ENCODE measurements around the gene EPHA2. TPM values are rescaled to one million over a fixed set of nuclear protein-coding genes. Genes with fewer than 3 reads are reported as not detected.
"Not testable (repeated sequence)": the region's sequence is repeated elsewhere in the genome, so short reads cannot be mapped to it uniquely, and the experiment has no call there.

Gene EPHA2
- polyA plus RNA-seq, 2 of the 4 experiments (the other 2 are of a cell fraction): 59.3 to 93.2 TPM

DNA sequence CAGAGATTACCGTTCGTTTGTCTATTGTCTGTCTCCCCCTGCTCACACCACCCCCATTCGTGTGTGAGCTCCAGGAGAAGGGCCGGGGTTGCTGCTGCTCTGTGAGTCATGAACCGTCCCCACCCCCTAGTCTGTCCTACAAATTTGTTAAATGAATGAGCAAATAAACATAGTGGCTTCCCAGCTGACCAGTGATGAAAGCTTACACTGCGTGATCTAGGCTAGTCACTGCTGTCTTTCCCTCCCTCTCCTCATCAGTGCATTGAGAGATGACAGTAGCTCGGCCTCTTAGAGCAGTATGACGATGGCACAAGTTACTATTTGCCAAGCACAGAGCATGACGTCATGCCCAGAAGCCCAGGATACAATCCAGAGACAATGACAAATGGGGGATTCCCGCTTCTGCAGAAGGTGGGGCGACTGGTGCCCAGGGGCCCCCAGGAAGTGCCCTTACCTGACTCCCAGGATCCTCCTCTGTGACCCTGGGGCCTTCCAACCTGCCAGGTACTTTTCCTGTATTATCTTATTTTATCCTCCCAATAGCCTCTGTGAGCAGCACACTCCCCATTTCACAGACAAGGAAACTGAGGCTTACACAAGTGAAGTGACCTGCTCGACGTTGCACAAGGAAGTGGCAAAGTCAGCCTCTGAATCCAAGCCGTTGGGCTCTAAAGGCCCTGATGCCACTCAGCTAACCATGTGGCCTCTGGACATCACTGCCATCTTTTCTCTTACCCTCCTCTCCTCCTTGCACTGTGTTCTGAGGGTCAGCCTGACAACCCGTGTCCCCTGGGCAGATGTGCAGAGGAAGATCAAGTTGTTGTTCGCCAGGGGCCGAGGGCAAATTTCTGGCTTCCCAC lies 8.6 kb upstream of the EPHA2 start (continued):
- TF ChIP-seq CHD2 (IDR thresholded peaks at IDR 0.05; ENCODE audit: low read length, partially characterized antibody): no peak
- TF ChIP-seq EHMT2 (IDR thresholded peaks at IDR 0.05; ENCODE audit: low read depth): no peak
- TF ChIP-seq ZFP36 (IDR thresholded peaks at IDR 0.05; ENCODE audit: borderline replicate concordance, partially characterized antibody): no peak
- peak; percentile 70; the same call in 1 of the 2 replicates for TF ChIP-seq JUNB (IDR thresholded peaks at IDR 0.05)
- TF ChIP-seq ZNF302 (CRISPR knock-in tag; IDR thresholded peaks at IDR 0.05): no peak
- 0 out of 4 replicates have a peak, but pooled peaks of 1 of the 2 experiments have one; percentile 49 for TF ChIP-seq CEBPB (IDR thresholded peaks at IDR 0.05)
- no peak for TF ChIP-seq FOSB (CRISPR knock-in tag; IDR thresholded peaks at IDR 0.05)
- TF ChIP-seq, protein P1, sequence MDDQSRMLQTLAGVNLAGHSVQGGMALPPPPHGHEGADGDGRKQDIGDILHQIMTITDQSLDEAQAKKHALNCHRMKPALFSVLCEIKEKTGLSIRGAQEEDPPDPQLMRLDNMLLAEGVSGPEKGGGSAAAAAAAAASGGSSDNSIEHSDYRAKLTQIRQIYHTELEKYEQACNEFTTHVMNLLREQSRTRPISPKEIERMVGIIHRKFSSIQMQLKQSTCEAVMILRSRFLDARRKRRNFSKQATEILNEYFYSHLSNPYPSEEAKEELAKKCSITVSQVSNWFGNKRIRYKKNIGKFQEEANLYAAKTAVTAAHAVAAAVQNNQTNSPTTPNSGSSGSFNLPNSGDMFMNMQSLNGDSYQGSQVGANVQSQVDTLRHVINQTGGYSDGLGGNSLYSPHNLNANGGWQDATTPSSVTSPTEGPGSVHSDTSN (IDR thresholded peaks at IDR 0.05): peak; percentile 77
- TF ChIP-seq, protein P2, sequence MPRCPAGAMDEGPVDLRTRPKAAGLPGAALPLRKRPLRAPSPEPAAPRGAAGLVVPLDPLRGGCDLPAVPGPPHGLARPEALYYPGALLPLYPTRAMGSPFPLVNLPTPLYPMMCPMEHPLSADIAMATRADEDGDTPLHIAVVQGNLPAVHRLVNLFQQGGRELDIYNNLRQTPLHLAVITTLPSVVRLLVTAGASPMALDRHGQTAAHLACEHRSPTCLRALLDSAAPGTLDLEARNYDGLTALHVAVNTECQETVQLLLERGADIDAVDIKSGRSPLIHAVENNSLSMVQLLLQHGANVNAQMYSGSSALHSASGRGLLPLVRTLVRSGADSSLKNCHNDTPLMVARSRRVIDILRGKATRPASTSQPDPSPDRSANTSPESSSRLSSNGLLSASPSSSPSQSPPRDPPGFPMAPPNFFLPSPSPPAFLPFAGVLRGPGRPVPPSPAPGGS (IDR thresholded peaks at IDR 0.05): 0 out of 3 replicates have a peak, but pooled peaks have one; percentile 50

DNA sequence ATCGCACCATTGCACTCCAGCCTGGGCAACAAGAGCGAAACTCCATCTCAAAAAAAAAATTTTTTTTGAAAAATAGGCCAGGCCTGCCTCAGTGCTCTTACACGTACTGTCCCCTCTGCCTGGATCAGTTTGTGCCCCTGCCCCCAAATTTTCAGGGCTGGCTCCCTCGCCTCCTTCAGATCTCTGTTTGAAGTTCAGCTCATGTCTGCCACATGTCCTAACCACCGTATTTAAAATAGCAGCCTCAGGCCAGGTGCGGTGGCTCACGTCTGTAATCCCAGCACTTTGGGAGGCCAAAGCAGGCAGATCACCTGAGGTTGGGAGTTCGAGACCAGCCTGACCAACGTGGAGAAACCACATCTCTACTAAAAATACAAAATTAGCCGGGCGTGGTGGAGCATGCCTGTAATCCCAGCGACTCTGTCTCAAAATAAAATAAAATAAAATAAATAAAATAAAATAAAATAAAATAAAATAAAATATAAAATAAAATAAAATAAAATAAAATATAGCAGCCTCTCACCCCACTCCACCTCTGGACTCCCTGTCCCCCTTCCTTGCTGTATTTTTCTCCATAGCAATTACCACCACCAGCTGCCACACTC lies 7.8 kb upstream of the EPHA2 start:
- not testable (repeated sequence) for DNase-seq (ENCODE audit: low read depth in 1 of 2, low spot score in 1 of 2); ATAC-seq; FAIRE-seq; H3K9me3 ChIP-seq; H3K4me3 ChIP-seq
- 72% methylated on average over 10 of the region's 12 CpGs for WGBS (ENCODE audit: missing lambda C conversion rate)
- Histone ChIP-seq H3K27ac (peak overlapping the region; percentile 81 to 97), H3K4me2 (peak overlapping the region; percentile 66), H3K4me1 (peaks cover 73% of the 10 kb centered on the region)
- CTCF ChIA-PET: interaction anchor here (0.8 to 3.1 kb wide), 7 partner anchors 10 to 86 kb away, joined by 3 to 13 read pairs (median 5); no protein-coding TSS in a partner anchor
- POLR2A ChIA-PET: interaction anchor here (1.1 to 2.7 kb wide), 5 partner anchors 7 to 18 kb away, joined by 3 to 17 read pairs (median 11); partner anchors contain the start of gene EPHA2

DNA sequence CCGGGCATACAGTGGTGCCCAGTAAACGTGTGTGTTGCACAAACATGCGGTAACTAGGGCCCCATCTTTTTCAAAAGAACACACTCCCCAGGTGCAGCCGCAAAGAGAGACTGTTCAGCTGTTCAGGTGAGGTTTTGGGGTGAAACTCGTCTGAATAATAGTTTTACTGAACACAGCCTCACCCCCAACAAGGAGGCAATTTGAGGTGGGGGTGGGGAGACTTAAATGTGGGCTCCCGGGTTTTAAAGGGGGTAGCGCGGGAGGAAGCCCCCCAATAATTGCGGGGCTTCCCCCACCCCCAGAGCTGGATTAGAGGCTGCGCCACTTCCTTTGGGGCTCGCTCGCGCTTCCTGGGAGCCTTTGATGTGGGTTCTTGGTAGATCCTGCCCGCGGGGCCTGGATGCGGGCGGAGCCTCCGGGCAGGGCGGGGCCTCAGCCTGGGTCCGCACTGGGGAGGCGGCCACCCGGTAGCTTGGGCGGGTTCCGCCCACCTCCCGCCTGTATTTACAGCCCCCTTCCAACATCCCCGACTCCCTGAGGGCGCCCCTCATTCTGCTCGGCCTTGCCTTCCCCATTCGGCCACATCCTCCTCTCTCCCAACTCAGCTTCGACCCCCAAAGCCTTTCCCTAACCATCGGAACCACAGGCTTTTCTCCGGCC lies 6.4 kb upstream of the EPHA2 start:
- Histone ChIP-seq H3K27ac (peak overlapping the region in 1 of 2 experiments; percentile 97; a peak in 3 of 6 replicates), H3K4me3 (no peak overlapping the region), H3K4me1 (peaks cover 72% of the 10 kb centered on the region), H3K4me2 (no peak overlapping the region), H3K9me3 (no peaks in the 10 kb centered on the region)
- FAIRE-seq (no peak), DNase-seq (ENCODE audit: low read depth in 1 of 2, low spot score in 1 of 2) (no peak), ATAC-seq (no peak)
- ChIA-PET CTCF (interaction anchor here (1.0 to 1.4 kb wide), 6 partner anchors 9 to 84 kb away, joined by 3 to 6 read pairs (median 4); no protein-coding TSS in a partner anchor), POLR2A (interaction anchor here (0.6 to 2.7 kb wide), 3 partner anchors 11 to 89 kb away, joined by 3 to 17 read pairs (median 3); no protein-coding TSS in a partner anchor)
- TF ChIP-seq RARB (CRISPR knock-in tag; IDR thresholded peaks at IDR 0.05) (no peak), HOXA7 (CRISPR knock-in tag; IDR thresholded peaks at IDR 0.05) (no peak), KDM1A (IDR thresholded peaks at IDR 0.05; ENCODE audit: low read depth) (no peak), KDM5A (IDR thresholded peaks at IDR 0.05) (no peak), MAFK (IDR thresholded peaks at IDR 0.05; ENCODE audit: partially characterized antibody) (no peak), ZFP36 (IDR thresholded peaks at IDR 0.05; ENCODE audit: borderline replicate concordance, partially characterized antibody) (no peak), POLR2AphosphoS2 (conservative IDR thresholded peaks at IDR 0.05; ENCODE audit: low read length) (no peak), CBX2 (IDR thresholded peaks at IDR 0.05; ENCODE audit: borderline replicate concordance, low read depth) (no peak), FOSB (CRISPR knock-in tag; IDR thresholded peaks at IDR 0.05) (no peak), HOXB13 (CRISPR knock-in tag; IDR thresholded peaks at IDR 0.05; ENCODE audit: low read depth) (no peak), EHF (CRISPR knock-in tag; IDR thresholded peaks at IDR 0.05) (no peak), CHD4 (IDR thresholded peaks at IDR 0.05; ENCODE audit: borderline replicate concordance) (no peak)
- TF ChIP-seq, protein P3, sequence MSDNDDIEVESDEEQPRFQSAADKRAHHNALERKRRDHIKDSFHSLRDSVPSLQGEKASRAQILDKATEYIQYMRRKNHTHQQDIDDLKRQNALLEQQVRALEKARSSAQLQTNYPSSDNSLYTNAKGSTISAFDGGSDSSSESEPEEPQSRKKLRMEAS (IDR thresholded peaks at IDR 0.05): no peak
- TF ChIP-seq, protein P4, sequence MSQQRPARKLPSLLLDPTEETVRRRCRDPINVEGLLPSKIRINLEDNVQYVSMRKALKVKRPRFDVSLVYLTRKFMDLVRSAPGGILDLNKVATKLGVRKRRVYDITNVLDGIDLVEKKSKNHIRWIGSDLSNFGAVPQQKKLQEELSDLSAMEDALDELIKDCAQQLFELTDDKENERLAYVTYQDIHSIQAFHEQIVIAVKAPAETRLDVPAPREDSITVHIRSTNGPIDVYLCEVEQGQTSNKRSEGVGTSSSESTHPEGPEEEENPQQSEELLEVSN (IDR thresholded peaks at IDR 0.05; ENCODE audit: borderline replicate concordance, low read depth): no peak
- TF ChIP-seq, protein P2 (IDR thresholded peaks at IDR 0.05): no peak
- TF ChIP-seq, protein P5, sequence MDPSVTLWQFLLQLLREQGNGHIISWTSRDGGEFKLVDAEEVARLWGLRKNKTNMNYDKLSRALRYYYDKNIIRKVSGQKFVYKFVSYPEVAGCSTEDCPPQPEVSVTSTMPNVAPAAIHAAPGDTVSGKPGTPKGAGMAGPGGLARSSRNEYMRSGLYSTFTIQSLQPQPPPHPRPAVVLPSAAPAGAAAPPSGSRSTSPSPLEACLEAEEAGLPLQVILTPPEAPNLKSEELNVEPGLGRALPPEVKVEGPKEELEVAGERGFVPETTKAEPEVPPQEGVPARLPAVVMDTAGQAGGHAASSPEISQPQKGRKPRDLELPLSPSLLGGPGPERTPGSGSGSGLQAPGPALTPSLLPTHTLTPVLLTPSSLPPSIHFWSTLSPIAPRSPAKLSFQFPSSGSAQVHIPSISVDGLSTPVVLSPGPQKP (IDR thresholded peaks at IDR 0.05; ENCODE audit: low read depth, low read length): no peak
- 89% methylated on average over 25 of the region's 32 CpGs for WGBS (ENCODE audit: missing lambda C conversion rate)

Data from A549 (cell line).